IMR-90 (cell line): ENCODE results near the gene SPARC. TPM values are rescaled to one million over a fixed set of nuclear protein-coding genes. Genes with fewer than 3 reads are reported as not detected.
"Not testable (repeated sequence)": the region's sequence is repeated elsewhere in the genome, so short reads cannot be mapped to it uniquely, and the experiment has no call there.

Experiments used
- ATAC-seq: fragments of 200-7000 bp; cut with Tn5 transposase; 2 replicates; pipeline ENCODE4 v1.9.1; 2020; ENCODE audit warnings: low read depth, mild to moderate bottlenecking, moderate library complexity
- BruUV-seq: library from RNA; stranded (reverse); fragments of 400-500 nt; replicated peaks from 2 replicates; lab custom pipeline; 2021; lab: Mats Ljungman, UMichigan
- CTCF ChIA-PET: fragments of 300-600 bp; formaldehyde crosslinking; extraction: SDS; loops from one replicate; lab custom pipeline; 2021; ENCODE audit warnings: antibody characterized with exemption; lab: Yijun Ruan, JAX
- POLR2A ChIA-PET: fragments of 300-600 bp; sonication (Branson Sonifier 250); formaldehyde crosslinking; loops from one replicate; lab custom pipeline; 2022; ENCODE audit warnings: antibody characterized with exemption; ENCODE audit not compliant: unreplicated experiment; lab: Charles Lee
- DNase-seq: peaks from one replicate; pipeline ENCODE4 v3.0.0; 2013
- H2AFZ ChIP-seq: replicated peaks from 2 replicates; pipeline ENCODE3; 2013; ENCODE audit warnings: low read length, mild to moderate bottlenecking; ENCODE audit not compliant: poor library complexity
- H2AK5ac ChIP-seq: 2 replicates; pipeline ENCODE4 v1.6.1; 2013; ENCODE audit warnings: low read depth, low read length, inconsistent platforms
- H2AK9ac ChIP-seq: replicated peaks from 2 replicates; pipeline ENCODE3; 2013; ENCODE audit warnings: mild to moderate bottlenecking, low read depth, low read length, moderate library complexity; ENCODE audit not compliant: poor library complexity
- H2BK120ac ChIP-seq: 2 replicates; pipeline ENCODE4 v1.6.1; 2013; ENCODE audit warnings: low read depth, low read length, inconsistent platforms
- H2BK15ac ChIP-seq: 3 replicates; pipeline ENCODE4 v1.6.1; 2013; ENCODE audit warnings: low read depth, low read length, inconsistent platforms
- H2BK20ac ChIP-seq: 2 replicates; pipeline ENCODE4 v1.6.1; 2013; ENCODE audit warnings: low read depth, mild to moderate bottlenecking, inconsistent platforms, low read length, moderate library complexity
- H2BK5ac ChIP-seq: 2 replicates; pipeline ENCODE4 v1.6.1; 2013; ENCODE audit warnings: mild to moderate bottlenecking, low read depth, low read length, inconsistent platforms; ENCODE audit not compliant: poor library complexity, severe bottlenecking
- H3K14ac ChIP-seq: replicated peaks from 2 replicates; pipeline ENCODE4 v1.6.1; 2013; ENCODE audit warnings: low read depth, low read length, inconsistent platforms
- H3K18ac ChIP-seq: 2 replicates; pipeline ENCODE4 v1.6.1; 2013; ENCODE audit warnings: low read depth, low read length, control low read depth
- H3K23ac ChIP-seq: 2 replicates; pipeline ENCODE4 v1.6.1; 2013; ENCODE audit warnings: low read depth, low read length, inconsistent platforms
- H3K27ac ChIP-seq: 2 replicates; pipeline ENCODE4 v1.5.1; 2013; ENCODE audit warnings: mild to moderate bottlenecking, control low read depth, low read length; ENCODE audit not compliant: insufficient read depth
- H3K27me3 ChIP-seq: 2 replicates; pipeline ENCODE4 v1.6.1; 2013; ENCODE audit warnings: low read length; ENCODE audit not compliant: control insufficient read depth, insufficient read depth
- H3K36me3 ChIP-seq: 2 replicates; pipeline ENCODE4 v1.6.1; 2013; ENCODE audit warnings: low read length, mixed read lengths; ENCODE audit not compliant: control insufficient read depth, insufficient read depth
- H3K4ac ChIP-seq: 2 replicates; pipeline ENCODE4 v1.6.1; 2013; ENCODE audit warnings: low read depth, low read length, inconsistent platforms
- H3K4me1 ChIP-seq: 2 replicates; pipeline ENCODE4 v1.6.1; 2013; ENCODE audit warnings: low read length, mixed read lengths; ENCODE audit not compliant: control insufficient read depth, insufficient read depth
- H3K4me2 ChIP-seq: 2 replicates; pipeline ENCODE4 v1.6.1; 2013; ENCODE audit warnings: low read depth, mild to moderate bottlenecking, control low read depth, low read length, moderate library complexity
- H3K4me3 ChIP-seq: 2 replicates; pipeline ENCODE4 v1.5.1; 2013; ENCODE audit warnings: low read depth, mild to moderate bottlenecking, control low read depth, low read length, moderate library complexity; ENCODE audit not compliant: insufficient read depth
- H3K56ac ChIP-seq: 2 replicates; pipeline ENCODE4 v1.6.1; 2013; ENCODE audit warnings: low read length, inconsistent platforms; ENCODE audit not compliant: insufficient read depth; ENCODE audit errors: extremely low read depth
- H3K79me1 ChIP-seq, 2 experiments: 2 replicates each; pipeline ENCODE4 v1.6.1; 2013; ENCODE audit warnings: low read length in 2 of 2, inconsistent platforms in 1 of 2, low read depth in 1 of 2
- H3K9ac ChIP-seq: 2 replicates; pipeline ENCODE4 v1.6.1; 2013; ENCODE audit warnings: low read depth, low read length, control low read depth
- H3K9me1 ChIP-seq: 2 replicates; pipeline ENCODE4 v1.6.1; 2013; ENCODE audit warnings: low read length, inconsistent platforms; ENCODE audit not compliant: insufficient read depth
- H3K9me3 ChIP-seq: 2 replicates; pipeline ENCODE4 v1.6.1; 2013; ENCODE audit warnings: low read length; ENCODE audit not compliant: control insufficient read depth, insufficient read depth
- H4K20me1 ChIP-seq: 2 replicates; pipeline ENCODE4 v1.6.1; 2013; ENCODE audit warnings: low read length, inconsistent platforms; ENCODE audit not compliant: insufficient read depth
- H4K5ac ChIP-seq: 2 replicates; pipeline ENCODE4 v1.6.1; 2013; ENCODE audit warnings: mild to moderate bottlenecking, low read depth, low read length, control low read depth
- H4K8ac ChIP-seq, 2 experiments: 2 replicates each; pipeline ENCODE4 v1.6.1; 2013; ENCODE audit warnings: low read depth in 2 of 2, low read length in 2 of 2, control low read depth in 1 of 2, inconsistent platforms in 1 of 2
- H4K91ac ChIP-seq: 2 replicates; pipeline ENCODE4 v1.6.1; 2013; ENCODE audit warnings: low read depth, low read length, inconsistent platforms; ENCODE audit not compliant: insufficient read depth
- WGBS, 2 experiments: methylation state at CpG; one replicate each; pipeline versions ENCODE4 v1.1.5 to v1.1.7; 2013; ENCODE audit warnings: missing lambda C conversion rate in 2 of 2; ENCODE audit not compliant: insufficient read length in 1 of 2; ENCODE audit errors: extremely low coverage in 2 of 2; 5-methylcytosine and 5-hydroxymethylcytosine counted together
- dilution Hi-C: fragments of 300-500 bp; cut with HindIII; formaldehyde crosslinking; loops from one replicate; pipeline ENCODE4 v1.14.3; 2018; ENCODE audit warnings: low sequenced_read_pairs; ENCODE audit not compliant: unreplicated experiment
- in situ Hi-C: fragments of 300-500 bp; cut with MboI; formaldehyde crosslinking; loops from 3 replicates; pipeline ENCODE4 v1.14.3; 2019; ENCODE audit warnings: low sequenced_read_pairs, inconsistent platforms, mixed read lengths
- intact Hi-C: fragments of 100-400 bp; cut with micrococcal nuclease; formaldehyde crosslinking; loops from 2 replicates; pipeline ENCODE4 v1.10.0; 2022
- polyA plus RNA-seq, 3 experiments: library from polyadenylated mRNA; depleted of rRNA; stranded (reverse); fragments of >200 nt; gene quantifications; 2 replicates each; pipeline ENCODE4 v1.2.3, GENCODE V29; 2012; ENCODE audit warnings: low replicate concordance in 1 of 3
- total RNA-seq: library from RNA; depleted of rRNA; stranded (reverse); fragments of >200 nt; gene quantifications from 2 replicates; pipeline ENCODE4 v1.2.3, GENCODE V29; 2012

Gene SPARC
- total and polyA plus RNA-seq, 2 of the 4 experiments (the other 2 are of a cell fraction) = 1,186 to 4,692 TPM

DNA sequence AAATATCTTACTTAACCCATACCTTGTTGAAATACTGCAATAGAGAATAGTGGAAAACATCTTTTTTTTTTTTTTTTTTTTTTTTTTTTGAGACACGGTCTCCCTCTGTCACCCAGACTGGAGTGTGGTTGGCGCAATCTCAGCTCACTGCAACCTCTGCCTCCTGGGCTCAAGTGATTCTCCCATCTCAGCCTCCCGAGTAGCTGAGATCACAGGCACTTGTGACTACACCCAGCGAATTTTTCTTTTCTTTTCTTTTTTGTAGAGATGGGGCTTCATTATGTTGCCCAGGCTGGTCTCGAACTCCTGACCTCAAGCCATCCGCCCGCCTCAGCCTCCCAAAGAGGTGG is 6.6 kb downstream of the SPARC start:
- H3K4ac ChIP-seq, DNase-seq, H3K23ac ChIP-seq, H3K18ac ChIP-seq, H4K8ac ChIP-seq, H2BK15ac ChIP-seq, H2AK9ac ChIP-seq, H4K91ac ChIP-seq, in situ Hi-C loops, H3K27ac ChIP-seq, H3K9me3 ChIP-seq, H3K4me3 ChIP-seq, H4K5ac ChIP-seq, H3K56ac ChIP-seq, H2BK120ac ChIP-seq, H3K27me3 ChIP-seq, H2BK20ac ChIP-seq, ATAC-seq, H2AFZ ChIP-seq, BruUV-seq, H2AK5ac ChIP-seq, H3K14ac ChIP-seq, dilution Hi-C loops, H3K9ac ChIP-seq, intact Hi-C loops, H2BK5ac ChIP-seq: not testable (repeated sequence)
- H3K4me2 ChIP-seq = peak overlapping the region; percentile 24; the same call in 1 of the 2 replicates
- ChIA-PET CTCF (interaction anchor here (3.7 kb wide), 1 partner anchor 61 kb away, joined by 13 read pairs; no protein-coding TSS in a partner anchor), POLR2A (interaction anchor here (0.7 to 1.5 kb wide), 6 partner anchors 15 to 60 kb away, joined by 3 to 8 read pairs (median 6); no protein-coding TSS in a partner anchor)
- WGBS, 2 experiments = no CpG with 5 or more reads among the region's 7 CpGs
- peaks cover 5 to 61% of the 10 kb centered on the region in 2 experiments; a peak in 3 of 4 replicates for H3K79me1 ChIP-seq
- H4K20me1 ChIP-seq = peaks cover 98% of the 10 kb centered on the region
- peaks cover 57% of the 10 kb centered on the region for H3K4me1 ChIP-seq
- peaks cover 62% of the 10 kb centered on the region for H3K36me3 ChIP-seq
- H3K9me1 ChIP-seq = peaks cover 37% of the 10 kb centered on the region
